Neural cell (in vitro differentiated cells): Measurements from ENCODE around the gene HOGA1. TPM values are rescaled to one million over a fixed set of nuclear protein-coding genes. Genes with fewer than 3 reads are reported as not detected.

Experiments
- H2AFZ ChIP-seq: fragments of 200-600, 300-800 bp; sonication (generic), shearing (Covaris generic); 2 replicates; pipeline ENCODE4 v1.6.0; 2014; ENCODE audit warnings: low read depth, mild to moderate bottlenecking, antibody characterized with exemption, low read length, moderate library complexity
- H3F3A ChIP-seq: fragments of 200-600 bp; shearing (Covaris generic); 2 replicates; pipeline ENCODE4 v1.6.1; 2016; ENCODE audit warnings: mild to moderate bottlenecking, moderate library complexity, mixed read lengths, antibody characterized with exemption, low read length; ENCODE audit not compliant: insufficient read depth, poor library complexity, severe bottlenecking
- H3K27ac ChIP-seq: fragments of 200-600, 300-800 bp; sonication (generic), shearing (Covaris generic); 2 replicates; pipeline ENCODE4 v1.5.1; 2014; ENCODE audit warnings: mild to moderate bottlenecking, low read length, moderate library complexity
- H3K27me3 ChIP-seq: fragments of 300-800, 200-600 bp; sonication (generic), shearing (Covaris generic); 2 replicates; pipeline ENCODE4 v1.6.0; 2014; ENCODE audit warnings: mild to moderate bottlenecking, low read depth, low read length, moderate library complexity; ENCODE audit not compliant: insufficient read depth
- H3K36me3 ChIP-seq: fragments of 300-800, 200-600 bp; sonication (generic), shearing (Covaris generic); 2 replicates; pipeline ENCODE4 v1.5.1; 2014; ENCODE audit warnings: mild to moderate bottlenecking, antibody characterized with exemption, low read length, moderate library complexity; ENCODE audit not compliant: insufficient read depth
- H3K4me2 ChIP-seq: fragments of 300-800, 200-600 bp; sonication (generic), shearing (Covaris generic); 2 replicates; pipeline ENCODE4 v1.6.0; 2014; ENCODE audit warnings: mild to moderate bottlenecking, low read length
- H3K4me3 ChIP-seq: fragments of 300-800, 200-600 bp; sonication (generic), shearing (Covaris generic); 2 replicates; pipeline ENCODE4 v1.5.1; 2014; ENCODE audit warnings: mild to moderate bottlenecking, low read length, moderate library complexity
- H3K79me2 ChIP-seq: fragments of 200-600 bp; shearing (Covaris generic); replicated peaks from 2 replicates; pipeline ENCODE4 v1.6.0; 2014; ENCODE audit warnings: mild to moderate bottlenecking, low read length, moderate library complexity; ENCODE audit not compliant: insufficient read depth
- H3K9ac ChIP-seq: fragments of 300-800, 200-600 bp; sonication (generic), shearing (Covaris generic); 2 replicates; pipeline ENCODE4 v1.6.1; 2016; ENCODE audit warnings: mild to moderate bottlenecking, low read length, mixed read lengths
- H3K9me2 ChIP-seq: fragments of 200-600 bp; shearing (Covaris generic); 2 replicates; pipeline ENCODE4 v1.6.1; 2016; ENCODE audit warnings: mild to moderate bottlenecking, low read length, mixed read lengths; ENCODE audit not compliant: insufficient read depth
- H3K9me3 ChIP-seq: fragments of 200-600, 300-800 bp; sonication (generic), shearing (Covaris generic); 2 replicates; pipeline ENCODE4 v1.6.1; 2016; ENCODE audit warnings: mild to moderate bottlenecking, mixed run types, low read length, moderate library complexity, mixed read lengths
- H4K20me1 ChIP-seq: fragments of 200-600 bp; shearing (Covaris generic); 2 replicates; pipeline ENCODE4 v1.6.1; 2016; ENCODE audit warnings: mild to moderate bottlenecking, mixed run types; ENCODE audit not compliant: insufficient read depth
- EP300 ChIP-seq: fragments of 450-650 bp; conservative IDR thresholded peaks from 2 replicates; pipeline ENCODE4 v1.6.1; 2014; ENCODE audit warnings: antibody characterized with exemption, mild to moderate bottlenecking, moderate library complexity; ENCODE audit not compliant: poor library complexity, severe bottlenecking
- EZH2 ChIP-seq: fragments of 200-600, 300-800 bp; shearing (Covaris generic), sonication (generic); IDR thresholded peaks from 2 replicates; pipeline ENCODE4 v1.6.1; 2014; ENCODE audit warnings: antibody characterized with exemption, low read length, borderline replicate concordance, mild to moderate bottlenecking; ENCODE audit not compliant: insufficient read depth, poor library complexity, severe bottlenecking
- MXI1 ChIP-seq: fragments of 450-650 bp; conservative IDR thresholded peaks from 2 replicates; pipeline ENCODE4 v1.6.1; 2014; ENCODE audit warnings: antibody characterized with exemption, mild to moderate bottlenecking; ENCODE audit not compliant: poor library complexity, severe bottlenecking
- POLR2AphosphoS5 ChIP-seq: IDR thresholded peaks from 2 replicates; pipeline ENCODE4 v1.6.1; 2012
- RAD21 ChIP-seq: fragments of 450-650 bp; conservative IDR thresholded peaks from 2 replicates; pipeline ENCODE4 v1.6.1; 2014; ENCODE audit warnings: antibody characterized with exemption, mild to moderate bottlenecking, moderate library complexity
- SMC3 ChIP-seq: fragments of 450-650 bp; conservative IDR thresholded peaks from 2 replicates; pipeline ENCODE4 v1.6.1; 2014; ENCODE audit warnings: antibody characterized with exemption, mild to moderate bottlenecking, moderate library complexity; ENCODE audit not compliant: poor library complexity
- TAF1 ChIP-seq: IDR thresholded peaks from 2 replicates; pipeline ENCODE4 v1.6.1; 2012; ENCODE audit warnings: low read depth
- polyA plus RNA-seq: library from polyadenylated mRNA; depleted of rRNA; stranded (reverse); fragments of >200 nt; gene quantifications from 2 replicates; pipeline ENCODE4 v1.2.3, GENCODE V29; 2014
- TF ChIP-seq, protein P1 (sequence below): IDR thresholded peaks from 2 replicates; pipeline ENCODE4 v1.6.1; 2012; ENCODE audit warnings: borderline replicate concordance
- TF ChIP-seq, protein P2 (sequence below): fragments of 450-650 bp; IDR thresholded peaks from 2 replicates; pipeline ENCODE4 v1.5.1; 2014; ENCODE audit warnings: antibody characterized with exemption, mild to moderate bottlenecking, moderate library complexity; ENCODE audit not compliant: poor library complexity, severe bottlenecking

The HOGA1 gene
- polyA plus RNA-seq, 1 donor from 2014 or later: not detected

DNA sequence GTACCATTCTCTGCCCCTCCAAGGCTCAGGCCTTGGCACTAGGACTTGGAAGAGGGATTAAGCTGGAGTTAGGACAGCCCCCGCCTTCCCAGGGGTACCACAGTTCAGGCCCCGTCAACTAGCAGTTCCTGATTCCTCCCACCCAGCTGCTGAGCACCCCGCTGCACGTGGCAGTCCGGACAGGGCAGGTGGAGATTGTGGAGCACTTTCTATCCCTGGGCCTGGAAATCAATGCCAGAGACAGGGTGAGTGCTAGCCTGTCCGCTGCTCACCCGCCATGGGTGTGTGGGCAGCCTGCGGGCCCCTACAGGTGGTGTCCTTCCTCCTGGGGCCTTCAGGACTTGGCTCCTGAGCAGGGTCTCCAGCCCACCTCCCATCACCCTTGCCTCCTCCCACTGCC is 2.0 kb upstream of the HOGA1 start:
- Histone ChIP-seq H3K4me2 (no peak overlapping the region), H2AFZ (no peak overlapping the region), H3K27me3 (no peaks in the 10 kb centered on the region), H3K36me3 (no peaks in the 10 kb centered on the region), H3K4me3 (no peak overlapping the region), H3K79me2 (no peaks in the 10 kb centered on the region), H3K9me3 (no peaks in the 10 kb centered on the region), H3K9me2 (no peaks in the 10 kb centered on the region), H4K20me1 (no peaks in the 10 kb centered on the region), H3K27ac (no peak overlapping the region), H3K9ac (no peak overlapping the region), H3F3A (no peaks in the 10 kb centered on the region)
- TF ChIP-seq EP300: no peak
- TF ChIP-seq, protein P1, sequence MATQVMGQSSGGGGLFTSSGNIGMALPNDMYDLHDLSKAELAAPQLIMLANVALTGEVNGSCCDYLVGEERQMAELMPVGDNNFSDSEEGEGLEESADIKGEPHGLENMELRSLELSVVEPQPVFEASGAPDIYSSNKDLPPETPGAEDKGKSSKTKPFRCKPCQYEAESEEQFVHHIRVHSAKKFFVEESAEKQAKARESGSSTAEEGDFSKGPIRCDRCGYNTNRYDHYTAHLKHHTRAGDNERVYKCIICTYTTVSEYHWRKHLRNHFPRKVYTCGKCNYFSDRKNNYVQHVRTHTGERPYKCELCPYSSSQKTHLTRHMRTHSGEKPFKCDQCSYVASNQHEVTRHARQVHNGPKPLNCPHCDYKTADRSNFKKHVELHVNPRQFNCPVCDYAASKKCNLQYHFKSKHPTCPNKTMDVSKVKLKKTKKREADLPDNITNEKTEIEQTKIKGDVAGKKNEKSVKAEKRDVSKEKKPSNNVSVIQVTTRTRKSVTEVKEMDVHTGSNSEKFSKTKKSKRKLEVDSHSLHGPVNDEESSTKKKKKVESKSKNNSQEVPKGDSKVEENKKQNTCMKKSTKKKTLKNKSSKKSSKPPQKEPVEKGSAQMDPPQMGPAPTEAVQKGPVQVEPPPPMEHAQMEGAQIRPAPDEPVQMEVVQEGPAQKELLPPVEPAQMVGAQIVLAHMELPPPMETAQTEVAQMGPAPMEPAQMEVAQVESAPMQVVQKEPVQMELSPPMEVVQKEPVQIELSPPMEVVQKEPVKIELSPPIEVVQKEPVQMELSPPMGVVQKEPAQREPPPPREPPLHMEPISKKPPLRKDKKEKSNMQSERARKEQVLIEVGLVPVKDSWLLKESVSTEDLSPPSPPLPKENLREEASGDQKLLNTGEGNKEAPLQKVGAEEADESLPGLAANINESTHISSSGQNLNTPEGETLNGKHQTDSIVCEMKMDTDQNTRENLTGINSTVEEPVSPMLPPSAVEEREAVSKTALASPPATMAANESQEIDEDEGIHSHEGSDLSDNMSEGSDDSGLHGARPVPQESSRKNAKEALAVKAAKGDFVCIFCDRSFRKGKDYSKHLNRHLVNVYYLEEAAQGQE: no peak
- TF ChIP-seq, protein P2, sequence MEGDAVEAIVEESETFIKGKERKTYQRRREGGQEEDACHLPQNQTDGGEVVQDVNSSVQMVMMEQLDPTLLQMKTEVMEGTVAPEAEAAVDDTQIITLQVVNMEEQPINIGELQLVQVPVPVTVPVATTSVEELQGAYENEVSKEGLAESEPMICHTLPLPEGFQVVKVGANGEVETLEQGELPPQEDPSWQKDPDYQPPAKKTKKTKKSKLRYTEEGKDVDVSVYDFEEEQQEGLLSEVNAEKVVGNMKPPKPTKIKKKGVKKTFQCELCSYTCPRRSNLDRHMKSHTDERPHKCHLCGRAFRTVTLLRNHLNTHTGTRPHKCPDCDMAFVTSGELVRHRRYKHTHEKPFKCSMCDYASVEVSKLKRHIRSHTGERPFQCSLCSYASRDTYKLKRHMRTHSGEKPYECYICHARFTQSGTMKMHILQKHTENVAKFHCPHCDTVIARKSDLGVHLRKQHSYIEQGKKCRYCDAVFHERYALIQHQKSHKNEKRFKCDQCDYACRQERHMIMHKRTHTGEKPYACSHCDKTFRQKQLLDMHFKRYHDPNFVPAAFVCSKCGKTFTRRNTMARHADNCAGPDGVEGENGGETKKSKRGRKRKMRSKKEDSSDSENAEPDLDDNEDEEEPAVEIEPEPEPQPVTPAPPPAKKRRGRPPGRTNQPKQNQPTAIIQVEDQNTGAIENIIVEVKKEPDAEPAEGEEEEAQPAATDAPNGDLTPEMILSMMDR: no peak
- TF ChIP-seq MXI1: no peak
- no peak for TF ChIP-seq TAF1
- TF ChIP-seq POLR2AphosphoS5: no peak
- TF ChIP-seq EZH2: no peak
- no peak for TF ChIP-seq RAD21
- TF ChIP-seq SMC3: no peak

- Histone ChIP-seq H3K36me3 (no peaks in the 10 kb centered on the region), H4K20me1 (no peaks in the 10 kb centered on the region), H3F3A (no peaks in the 10 kb centered on the region), H3K9ac (no peak overlapping the region), H3K4me2 (no peak overlapping the region), H3K9me2 (no peaks in the 10 kb centered on the region), H3K27ac (no peak overlapping the region), H3K79me2 (no peaks in the 10 kb centered on the region), H3K27me3 (no peaks in the 10 kb centered on the region), H2AFZ (no peak overlapping the region), H3K9me3 (no peaks in the 10 kb centered on the region), H3K4me3 (no peak overlapping the region)
- TF ChIP-seq, protein P2: no peak
- TF ChIP-seq RAD21 (no peak), SMC3 (no peak), MXI1 (no peak), POLR2AphosphoS5 (no peak), TAF1 (no peak), EZH2 (no peak), EP300 (no peak)
- TF ChIP-seq, protein P1: no peak
Observed at GRCh38 chr10:97583476-97583875, 713 bp upstream of the HOGA1 start.
